GM21723 (cell line): ENCODE results near the gene FRMD3.

Source experiments
- ATAC-seq: cut with Tn5 transposase; IDR thresholded peaks from one replicate; pipeline ENCODE4 v1.9.1; 2021; ENCODE audit warnings: mild to moderate bottlenecking, moderate library complexity; ENCODE audit not compliant: unreplicated experiment

The FRMD3 gene

DNA sequence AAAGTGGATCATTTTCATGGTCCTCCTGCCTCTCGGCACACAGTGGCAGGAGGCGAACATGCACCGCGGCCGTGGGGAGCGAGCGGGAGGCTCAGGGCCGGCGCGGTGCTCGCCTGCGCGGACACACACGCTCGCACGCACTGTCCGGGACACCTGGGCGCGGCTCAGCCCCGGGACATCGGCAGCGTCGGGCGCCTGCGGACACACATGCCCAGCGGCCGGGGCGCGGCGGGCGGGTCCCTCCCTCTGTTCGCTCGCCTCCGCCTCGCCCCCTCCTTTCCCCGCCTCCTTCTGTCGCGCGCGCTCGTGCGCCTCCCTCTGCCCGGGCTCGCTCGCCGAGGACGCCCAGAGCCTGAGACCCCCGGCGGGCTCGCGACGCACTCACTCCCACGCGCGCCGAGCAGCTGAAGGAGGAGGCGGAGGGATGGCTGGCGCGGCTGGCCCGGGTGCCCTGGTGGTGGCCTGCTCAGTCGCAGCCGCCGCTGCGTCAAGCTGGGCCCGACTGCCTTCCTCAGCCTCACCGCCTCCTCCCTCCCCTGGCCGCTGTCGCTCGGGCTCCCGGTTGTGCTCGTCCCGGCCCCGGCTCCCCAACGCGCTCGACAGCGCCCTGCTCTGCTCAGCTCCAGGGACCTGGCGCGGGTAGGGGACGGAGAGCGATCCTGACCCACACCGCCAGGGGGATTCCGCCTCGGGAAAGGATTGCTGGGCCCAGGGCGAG is at the start of gene FRMD3:
Gene FRMD3 (minus strand): TSS at position 230 of the 718 bp plus-strand sequence. CDS start 170 bp downstream, at position 60.
- ATAC-seq = no peak

DNA sequence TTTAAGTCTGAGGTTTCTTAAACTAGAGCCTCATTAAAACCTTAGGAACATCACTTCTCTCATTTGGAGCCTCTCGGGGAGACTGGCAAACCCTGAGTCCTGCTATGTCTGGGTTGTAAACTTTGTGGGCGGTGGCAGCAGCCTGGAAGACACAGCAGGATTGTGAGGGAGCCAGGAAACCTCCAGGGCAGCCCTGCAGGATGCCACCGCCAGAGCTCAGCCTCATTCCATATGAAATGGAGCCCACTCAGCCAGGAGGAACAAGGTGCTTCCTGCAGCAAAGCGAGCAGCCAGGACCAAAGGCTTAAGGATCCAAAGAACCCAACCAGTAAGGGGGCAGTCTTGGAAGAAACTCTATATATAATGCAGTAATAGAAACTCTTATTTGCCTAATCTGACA is 46.8 kb upstream of the FRMD3 start:
- ATAC-seq = no peak

DNA sequence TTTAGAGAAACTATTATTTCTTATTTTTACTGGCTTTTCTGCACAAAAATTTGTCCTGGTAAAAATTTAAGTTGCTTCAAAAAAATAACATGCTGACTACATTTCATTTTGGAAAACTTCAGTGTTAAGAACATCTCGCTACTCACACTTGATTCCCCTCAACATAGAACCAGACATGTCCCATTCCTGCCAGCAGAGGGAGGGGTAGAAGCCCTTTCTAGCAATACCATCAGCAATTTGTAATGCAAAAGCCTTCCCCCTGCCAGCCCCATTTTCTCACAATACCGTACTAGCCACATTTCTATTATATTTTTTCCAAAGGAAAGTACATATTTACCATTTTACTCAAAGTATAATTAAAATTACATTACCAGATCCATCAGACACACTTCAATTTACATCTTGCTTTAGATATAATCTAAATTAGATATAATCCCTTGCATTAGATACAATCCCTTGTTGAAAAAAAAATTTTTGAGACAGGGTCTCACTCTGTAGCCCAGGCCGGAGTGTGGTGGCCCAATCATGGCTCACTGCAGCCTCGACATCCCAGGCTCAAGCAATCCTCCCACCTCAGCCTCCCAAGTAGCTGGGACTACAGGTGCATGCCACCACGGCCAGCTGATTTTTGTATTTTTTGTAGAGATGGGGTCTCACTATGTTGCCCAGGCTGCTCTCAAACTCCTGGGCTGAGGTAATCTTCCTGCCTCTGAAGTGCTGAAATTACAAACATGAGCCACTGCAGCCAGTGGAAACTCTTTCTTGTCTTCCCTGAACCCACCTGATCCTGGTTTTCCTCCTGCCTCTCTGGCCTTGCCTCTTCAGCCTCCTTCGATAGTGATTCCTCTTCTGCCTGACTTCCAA is 45.2 kb upstream of the FRMD3 start:
- peak; percentile 72 for ATAC-seq

DNA sequence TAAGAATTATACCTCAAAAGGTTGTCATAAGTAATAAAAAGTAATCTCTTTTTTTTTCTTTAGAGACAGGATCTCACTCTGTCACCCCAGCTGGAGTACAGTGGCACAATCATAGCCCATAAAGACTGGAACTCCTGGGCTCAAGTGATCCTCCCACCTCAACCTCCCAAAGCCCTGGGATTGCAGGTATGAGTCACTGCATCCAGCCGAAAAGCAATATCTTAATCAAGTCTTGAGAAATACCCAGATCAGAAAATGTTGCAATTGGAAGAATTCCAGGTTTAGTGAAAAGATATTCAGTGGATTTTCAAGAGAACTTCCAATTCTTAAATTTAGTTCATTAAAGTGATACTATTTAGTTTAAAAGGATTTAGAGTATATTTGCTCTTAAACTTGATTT is 43.8 kb upstream of the FRMD3 start:
- ATAC-seq = no peak

DNA sequence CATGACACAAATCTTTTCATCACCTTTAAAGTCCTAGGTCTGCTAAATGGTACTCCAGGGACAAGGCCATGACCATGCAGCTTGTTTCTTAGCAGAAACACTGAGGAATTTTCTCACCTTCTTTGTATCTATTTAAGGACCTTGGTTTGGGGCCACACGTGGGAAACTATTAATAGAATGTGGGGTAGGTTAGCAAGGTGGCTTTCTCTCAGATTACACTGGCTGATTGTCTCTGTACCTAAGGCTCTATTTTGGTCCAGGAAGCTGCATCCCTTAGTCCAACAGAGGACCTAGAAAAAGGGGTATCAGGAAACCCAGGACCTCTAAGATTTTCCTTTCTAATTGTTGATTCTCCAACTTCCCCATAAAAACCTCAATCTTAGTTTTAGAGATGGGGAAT is 36.3 kb upstream of the FRMD3 start:
- ATAC-seq = no peak

DNA sequence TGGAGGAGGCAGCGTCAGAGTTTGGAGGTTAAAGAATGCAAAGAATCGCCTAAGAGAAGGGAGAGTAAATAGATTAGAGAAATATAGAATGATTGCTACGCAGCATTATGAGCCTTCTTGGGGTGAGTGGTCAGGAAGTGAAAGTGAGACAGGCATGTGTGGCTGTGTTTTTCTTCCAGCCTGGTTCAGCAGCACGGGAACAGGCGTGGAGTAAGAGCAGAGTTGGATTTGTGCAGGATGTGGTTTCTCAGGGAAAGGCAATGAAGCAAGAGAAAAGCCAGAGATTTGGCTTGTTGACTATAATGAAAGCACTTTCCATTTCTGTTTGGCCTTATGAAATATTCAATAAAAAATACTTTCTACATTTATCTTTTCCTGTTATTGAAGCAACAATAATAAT is 34.3 kb upstream of the FRMD3 start:
- no peak for ATAC-seq

DNA sequence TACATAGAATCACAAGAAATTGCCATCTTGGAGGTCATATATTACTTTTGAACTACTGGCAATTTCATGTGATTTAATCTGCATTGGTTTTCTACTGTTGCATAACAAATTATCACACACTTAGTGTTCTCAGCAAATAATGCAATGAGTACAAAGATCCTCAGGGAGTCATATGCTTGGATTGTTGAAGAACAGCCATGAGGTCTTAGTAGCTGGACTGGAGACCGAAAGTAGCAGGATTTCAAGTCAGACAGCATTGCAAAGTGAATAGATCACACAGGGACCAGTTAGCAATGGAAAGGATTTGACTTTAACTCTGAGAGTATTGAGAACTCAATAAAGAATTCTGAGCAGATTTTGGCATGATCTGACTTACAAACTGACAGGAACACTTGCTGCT is 32.2 kb upstream of the FRMD3 start:
- no peak for ATAC-seq

DNA sequence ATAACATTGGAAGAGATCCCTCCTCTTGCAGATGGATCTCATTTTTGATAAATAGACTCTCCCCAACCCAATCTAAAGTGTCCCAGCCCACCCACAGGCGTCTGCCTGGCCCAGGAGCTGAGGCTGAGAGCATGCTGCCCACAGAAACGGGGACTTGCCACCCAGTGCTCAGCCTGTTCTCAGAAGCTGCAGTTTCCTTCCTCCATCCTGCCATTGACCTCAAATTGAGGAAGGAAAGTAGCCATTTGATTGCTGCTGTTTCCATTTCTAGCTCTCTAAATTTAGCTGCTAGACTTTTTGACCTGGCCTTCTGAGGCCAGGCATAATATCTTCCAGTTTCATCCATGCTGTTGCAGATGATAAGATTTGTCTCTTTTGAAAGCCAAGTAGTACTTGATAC is 31.1 kb upstream of the FRMD3 start:
- ATAC-seq = no peak

DNA sequence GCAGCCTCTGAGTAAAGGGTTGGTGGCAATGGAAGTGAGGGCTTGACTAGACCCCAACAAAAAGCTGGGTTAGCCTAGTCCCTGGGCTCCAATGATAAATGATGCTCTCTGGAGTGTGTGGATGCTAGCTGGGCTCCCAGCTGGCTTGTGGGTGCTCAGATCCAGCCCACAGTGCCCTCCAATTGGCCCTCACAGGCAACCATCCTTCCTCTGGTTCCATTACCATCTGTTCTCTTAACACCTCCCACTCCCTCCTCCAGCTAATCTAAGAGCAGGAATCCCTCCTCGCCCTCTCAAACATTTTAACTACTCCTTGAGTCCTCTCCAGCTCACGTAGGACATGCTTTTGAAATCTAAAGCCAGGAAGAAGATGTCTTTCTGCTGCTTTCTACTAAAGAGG is 25.2 kb upstream of the FRMD3 start:
- no peak for ATAC-seq

DNA sequence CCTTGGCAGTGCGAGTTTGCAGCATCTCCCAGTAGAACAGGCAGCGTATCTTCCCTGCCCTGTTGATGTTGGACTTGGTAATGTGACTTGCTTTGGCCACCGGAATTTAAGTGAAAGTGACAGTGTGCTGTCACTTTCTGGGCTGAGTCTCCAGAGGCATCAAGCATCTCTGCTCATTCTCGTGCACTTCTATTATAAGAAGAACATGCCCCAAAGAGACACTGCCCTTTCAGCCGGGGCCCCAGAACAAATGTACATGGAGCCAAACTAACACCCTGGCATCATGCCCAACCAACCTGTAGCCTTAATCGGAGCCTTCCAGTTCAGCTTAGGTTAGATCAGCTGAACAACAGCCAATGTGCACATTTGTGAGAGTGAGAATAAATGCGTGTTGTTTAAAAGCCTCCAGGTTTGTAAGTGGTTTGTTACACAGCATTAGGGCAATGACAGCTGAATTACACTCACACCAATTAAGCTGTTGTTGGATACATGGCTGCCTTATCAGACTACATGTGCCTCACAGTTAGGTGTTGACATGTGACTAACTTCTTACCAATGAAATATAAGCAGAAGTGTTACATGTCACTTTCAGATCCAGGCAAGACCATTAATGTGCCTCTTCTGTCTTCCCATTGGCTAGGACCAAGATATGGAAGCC is 22.1 kb upstream of the FRMD3 start:
- no peak for ATAC-seq

DNA sequence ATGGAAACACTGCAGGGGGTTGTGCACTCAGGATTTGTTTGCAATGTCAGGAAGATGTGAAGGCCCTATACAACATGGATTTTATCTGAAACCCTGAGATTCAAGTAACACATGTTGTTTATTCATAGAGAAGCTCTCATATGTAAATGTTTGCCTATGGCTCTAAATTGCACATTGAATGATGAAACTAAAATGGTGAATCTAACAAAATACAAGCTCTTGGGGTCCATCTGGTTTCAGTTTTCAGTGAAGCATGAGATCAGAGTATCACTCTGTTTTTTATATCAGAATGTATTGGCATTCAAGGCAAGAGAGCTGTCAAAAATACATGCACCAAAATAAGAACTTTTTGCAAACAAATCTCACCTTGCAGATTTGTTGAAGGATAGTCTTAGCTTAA is 19.6 kb upstream of the FRMD3 start:
- no peak for ATAC-seq

DNA sequence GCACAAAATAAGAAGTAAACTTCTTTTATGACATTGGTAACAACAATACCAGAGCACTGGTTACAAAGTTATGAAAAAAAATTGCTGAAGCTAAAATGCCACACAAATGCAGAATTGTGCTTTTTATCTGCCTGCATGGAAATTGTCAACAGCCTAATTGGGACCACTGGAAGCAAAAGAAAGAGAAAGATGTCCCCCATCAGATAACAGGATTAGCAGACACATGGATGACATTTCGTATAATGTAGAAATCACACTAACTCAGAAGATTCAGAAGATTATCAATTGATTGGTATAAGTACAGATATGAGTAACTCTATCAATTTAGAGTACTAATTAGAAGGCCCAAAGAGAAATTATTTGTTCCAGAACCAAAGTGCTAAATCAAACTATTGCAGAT is 19.1 kb upstream of the FRMD3 start:
- ATAC-seq = no peak

DNA sequence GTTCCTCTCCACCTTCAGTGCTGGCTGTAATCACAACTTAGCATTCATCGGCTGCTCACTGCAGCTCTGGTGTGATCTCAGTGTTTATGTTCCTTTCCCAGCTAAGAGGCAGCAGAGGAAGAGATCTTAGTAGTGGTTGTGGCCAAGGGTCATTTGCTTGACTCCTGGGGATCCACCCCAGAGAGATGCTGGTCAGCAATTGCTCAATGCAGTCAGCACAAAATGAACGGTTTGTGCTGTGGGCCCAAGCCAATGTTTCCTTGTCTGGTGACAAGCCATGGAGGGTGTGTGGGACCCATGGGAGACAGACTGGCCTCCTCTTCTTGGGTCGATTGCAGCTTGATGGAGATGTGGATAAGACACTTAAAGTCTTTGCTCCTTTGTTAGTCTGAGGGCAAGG is 16.1 kb upstream of the FRMD3 start:
- ATAC-seq = no peak

DNA sequence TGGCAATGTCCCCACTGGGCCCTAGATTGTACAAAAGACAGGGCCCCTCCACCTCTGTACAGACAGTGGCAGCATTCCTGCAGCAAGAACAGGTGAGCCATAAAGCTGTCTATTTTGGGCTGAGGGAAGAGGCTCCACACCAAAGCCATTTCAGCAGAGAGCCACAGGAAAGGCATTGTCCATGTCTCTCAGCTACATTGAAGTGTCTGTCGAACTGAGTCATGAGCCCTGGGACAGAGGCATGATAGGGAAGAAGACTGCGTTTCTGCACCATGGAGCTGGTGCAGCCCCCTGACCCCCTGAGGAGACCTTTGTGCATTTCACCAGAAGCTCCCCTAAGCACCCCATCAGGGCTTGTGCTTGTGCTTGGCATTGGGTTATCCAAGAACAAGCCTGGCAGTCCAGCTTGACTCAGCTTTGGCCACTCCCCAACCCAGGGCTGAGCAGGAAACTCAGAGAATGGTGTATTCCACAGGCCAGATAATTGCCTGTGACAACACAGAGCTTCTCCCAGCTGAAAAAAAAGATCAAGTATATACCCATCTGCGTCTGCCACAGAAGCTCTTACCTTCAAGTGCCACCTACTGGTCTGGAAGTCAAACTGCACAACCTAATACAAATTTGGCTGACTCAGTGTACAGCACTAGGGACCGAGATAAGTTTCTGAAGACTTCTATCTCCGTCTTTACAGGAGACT is 5.9 kb upstream of the FRMD3 start:
- ATAC-seq = peak; percentile 94

DNA sequence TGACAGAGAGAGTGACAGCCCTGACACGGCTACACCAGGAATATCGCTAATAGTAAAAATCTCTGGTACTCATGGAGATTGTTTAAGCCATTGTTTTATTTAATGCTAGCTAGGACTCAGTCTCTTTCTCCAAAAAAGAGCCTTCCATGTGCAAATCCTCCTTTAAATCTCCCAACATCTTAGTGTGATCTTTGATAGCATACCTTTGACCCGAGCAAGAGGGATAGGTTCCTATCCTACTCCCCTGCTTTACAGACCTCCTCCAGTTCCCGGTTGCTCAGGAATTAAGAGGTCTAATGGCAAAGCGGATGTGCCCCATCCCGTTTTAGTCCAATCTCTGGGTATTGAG is 663 bp upstream of the FRMD3 start:
- no peak for ATAC-seq

DNA sequence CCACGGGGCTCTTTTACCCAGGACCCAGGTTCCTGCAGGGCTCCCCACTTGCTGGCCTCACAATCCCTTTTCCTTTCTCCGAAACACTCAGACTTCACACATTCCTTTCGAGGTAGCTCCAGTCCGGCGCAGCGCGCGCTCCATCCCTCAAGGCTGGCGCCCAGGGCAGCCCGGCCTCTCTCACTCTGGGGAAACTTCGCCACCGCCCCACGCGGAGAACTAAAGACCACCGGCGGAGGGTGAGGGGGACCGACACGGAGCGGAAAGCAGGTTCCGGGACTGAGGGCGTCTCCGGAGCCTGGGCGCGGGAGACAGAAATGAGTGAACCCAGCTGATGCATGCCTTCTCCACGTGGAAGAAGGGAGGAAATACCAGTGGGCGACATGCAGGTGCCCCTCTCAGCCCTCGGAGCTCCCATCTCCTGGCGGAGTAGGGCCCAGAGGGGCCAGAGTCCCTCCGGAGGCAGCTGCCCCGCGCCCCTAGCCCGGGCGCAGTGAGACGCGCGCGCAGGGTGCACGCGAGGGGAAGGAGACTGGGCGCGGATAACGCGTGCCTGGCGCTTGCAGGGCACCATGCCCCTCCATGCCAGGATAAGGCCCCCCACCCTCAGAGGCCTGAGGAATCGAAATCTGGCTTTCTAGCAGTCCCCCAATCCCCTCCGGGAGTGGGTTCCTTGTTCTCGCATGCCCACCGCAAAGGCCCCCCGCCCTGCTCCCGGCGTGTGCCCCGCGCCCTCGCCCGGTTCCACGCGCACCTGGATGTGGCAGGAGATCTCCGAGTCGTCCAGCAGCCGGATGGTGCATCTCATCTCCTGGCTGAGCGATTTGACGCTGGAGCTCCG is 650 bp downstream of the FRMD3 start:
- ATAC-seq = no peak

DNA sequence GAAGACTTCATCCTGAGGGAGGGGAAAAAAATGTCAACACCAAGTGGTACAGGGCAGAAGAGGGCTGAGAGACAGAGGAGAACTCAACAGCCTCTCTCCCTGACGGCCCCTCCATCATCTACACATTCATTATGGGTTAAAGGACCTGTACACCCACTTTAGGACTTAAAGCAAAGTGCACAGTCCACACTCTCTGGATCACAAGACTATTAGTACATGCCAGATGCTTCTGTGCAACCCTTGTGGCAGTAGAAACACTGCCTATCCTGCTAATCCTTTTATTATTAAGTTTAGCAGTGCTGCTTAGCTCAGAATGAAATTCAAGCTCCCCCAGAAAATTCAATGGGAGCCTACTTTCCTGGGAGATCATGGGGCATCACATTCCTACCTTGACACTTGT is 1.9 kb downstream of the FRMD3 start:
- no peak for ATAC-seq

DNA sequence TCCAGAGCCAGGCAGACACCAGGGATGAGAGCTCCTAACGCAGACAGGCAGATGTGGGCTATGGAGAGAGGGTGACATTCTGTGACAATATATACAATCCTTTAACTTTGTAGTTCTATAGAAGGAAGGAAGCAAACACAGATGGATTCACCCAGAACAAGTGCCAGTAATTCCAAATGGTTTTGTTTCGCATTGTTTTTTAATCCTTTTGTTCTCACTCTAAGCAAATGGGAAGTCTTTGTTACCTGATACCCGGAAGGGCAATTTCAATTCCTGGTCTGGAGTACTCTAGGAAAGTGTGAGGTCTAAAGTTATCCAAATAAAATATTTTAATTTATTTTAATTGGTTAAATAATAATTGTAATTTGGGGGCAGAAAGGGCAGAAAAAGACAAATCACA is 2.5 kb downstream of the FRMD3 start:
- no peak for ATAC-seq

DNA sequence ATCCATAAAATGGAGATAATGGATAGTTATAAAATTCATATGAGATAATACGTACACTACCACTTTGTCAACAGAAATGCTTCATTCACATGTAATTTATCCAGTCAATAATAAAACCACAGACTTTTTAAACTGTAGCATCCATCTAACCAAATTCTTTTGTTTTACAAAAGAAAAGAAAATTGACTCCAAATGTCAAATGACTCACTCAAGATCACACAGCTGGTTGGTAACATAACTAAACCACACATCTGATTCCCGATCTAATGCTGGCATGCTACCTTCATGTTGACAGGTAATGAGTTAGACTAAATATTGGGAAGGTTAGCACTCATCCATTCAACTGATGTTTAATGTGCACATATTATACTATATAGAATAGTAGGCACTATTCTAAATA is 4.9 kb downstream of the FRMD3 start:
- ATAC-seq = no peak

DNA sequence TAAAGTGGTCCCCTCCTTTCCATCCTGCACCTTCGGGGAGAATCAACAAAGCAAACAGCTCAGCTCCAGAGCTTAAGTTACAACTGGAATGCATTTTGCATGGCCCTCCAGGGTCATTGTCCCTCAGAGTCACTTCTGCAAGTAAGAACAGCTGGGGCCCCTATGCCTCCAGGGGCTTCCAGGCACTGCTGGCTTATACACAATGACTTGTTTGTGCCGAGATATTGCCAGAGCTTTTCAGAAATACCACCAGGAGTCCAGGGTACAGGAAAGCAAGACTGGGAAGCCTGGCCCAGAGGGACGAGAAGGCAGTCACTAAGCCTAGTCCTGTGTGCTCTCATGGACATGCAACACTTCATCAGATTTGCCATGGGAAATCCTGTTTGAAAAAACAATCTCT is 11.3 kb downstream of the FRMD3 start:
- ATAC-seq = no peak

DNA sequence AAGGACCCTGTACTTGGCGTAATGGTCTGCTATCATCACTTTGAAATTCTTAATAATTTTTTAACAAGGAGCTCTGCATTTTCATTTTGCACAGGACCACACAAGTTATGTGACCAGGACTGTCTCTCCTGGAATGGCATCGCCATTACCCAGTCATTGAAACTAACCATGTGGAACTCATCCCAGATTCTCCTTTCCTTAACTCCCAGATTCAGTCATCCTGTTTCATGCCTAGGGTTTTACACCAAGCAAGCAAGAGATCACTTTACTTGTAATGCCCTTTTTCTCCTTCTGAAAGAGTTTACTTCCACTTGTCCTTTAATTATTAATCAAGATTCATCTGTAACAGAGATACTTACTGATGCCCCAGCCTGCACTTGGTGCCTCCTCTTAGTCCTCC is 12.0 kb downstream of the FRMD3 start:
- no peak for ATAC-seq
